ENCODE measurements around the gene TRIO.

GRCh38 chr5:14190194-14191164 is 47.3 kb downstream of the TRIO start:
- TF ChIP-seq EZH2 (IDR thresholded peaks at IDR 0.05) (no peak), POLR2AphosphoS5 (IDR thresholded peaks at IDR 0.05; ENCODE audit: borderline replicate concordance, low read depth, low read length) (no peak), FOXP2 (optimal IDR thresholded peaks at IDR 0.05; ENCODE audit: control extremely low read depth, extremely low read length, insufficient read depth) (no peak)
